MM.1S (cell line): ENCODE results near the gene RASA4B.

Experiments
- DNase-seq: peaks from one replicate; pipeline ENCODE4 v3.0.0-alpha.2; 2015
- H2AFZ ChIP-seq: fragments of 300-600 bp; sonication (generic); 2 replicates; pipeline ENCODE4 v1.6.0; 2016; ENCODE audit warnings: antibody characterized with exemption, low read length
- H3F3A ChIP-seq: fragments of 300-600 bp; sonication (generic); 2 replicates; pipeline ENCODE4 v1.6.1; 2016; ENCODE audit warnings: mild to moderate bottlenecking, antibody characterized with exemption, low read length, moderate library complexity, mixed read lengths; ENCODE audit not compliant: insufficient read depth
- H3K27ac ChIP-seq: fragments of 300-600 bp; sonication (generic); 2 replicates; pipeline ENCODE4 v1.5.1; 2016; ENCODE audit warnings: mild to moderate bottlenecking, low read length
- H3K27me3 ChIP-seq: fragments of 300-600 bp; sonication (generic); replicated peaks from 2 replicates; pipeline ENCODE4 v1.6.0; 2016; ENCODE audit warnings: low read length; ENCODE audit not compliant: insufficient read depth
- H3K36me3 ChIP-seq: fragments of 300-600 bp; sonication (generic); replicated peaks from 2 replicates; pipeline ENCODE4 v1.6.1; 2016; ENCODE audit warnings: mild to moderate bottlenecking, low read length, mixed read lengths; ENCODE audit not compliant: insufficient read depth
- H3K4me1 ChIP-seq: fragments of 300-600 bp; sonication (generic); 2 replicates; pipeline ENCODE4 v1.6.1; 2016; ENCODE audit warnings: low read length, mixed read lengths
- H3K4me2 ChIP-seq: fragments of 300-600 bp; sonication (generic); 2 replicates; pipeline ENCODE4 v1.6.0; 2016; ENCODE audit warnings: low read depth, low read length
- H3K4me3 ChIP-seq: fragments of 300-600 bp; sonication (generic); 2 replicates; pipeline ENCODE4 v1.5.1; 2016; ENCODE audit warnings: low read length, mixed read lengths
- H3K79me2 ChIP-seq: fragments of 300-600 bp; sonication (generic); 2 replicates; pipeline ENCODE4 v1.6.1; 2016; ENCODE audit warnings: mixed run types, low read length, mixed read lengths
- H3K9ac ChIP-seq: fragments of 300-600 bp; sonication (generic); 2 replicates; pipeline ENCODE4 v1.6.1; 2016; ENCODE audit warnings: low read length, mixed read lengths
- H3K9me2 ChIP-seq: fragments of 300-600 bp; sonication (generic); replicated peaks from 2 replicates; pipeline ENCODE4 v1.6.1; 2016; ENCODE audit warnings: mild to moderate bottlenecking, low read length, mixed read lengths; ENCODE audit not compliant: insufficient read depth
- H3K9me3 ChIP-seq: fragments of 300-600 bp; sonication (generic); replicated peaks from 2 replicates; pipeline ENCODE4 v1.6.1; 2016; ENCODE audit warnings: mild to moderate bottlenecking, low read length, mixed read lengths; ENCODE audit not compliant: insufficient read depth
- H4K20me1 ChIP-seq: fragments of 300-600 bp; sonication (generic); 2 replicates; pipeline ENCODE4 v1.6.1; 2016; ENCODE audit warnings: mild to moderate bottlenecking, low read length, moderate library complexity, mixed read lengths; ENCODE audit not compliant: insufficient read depth
- EZH2 ChIP-seq: fragments of 300-600 bp; sonication (generic); optimal IDR thresholded peaks from 2 replicates; pipeline ENCODE3; 2017; ENCODE audit warnings: low read depth, mild to moderate bottlenecking, antibody characterized with exemption, low read length, mixed read lengths
- EZH2phosphoT487 ChIP-seq: fragments of 300-600 bp; sonication (generic); IDR thresholded peaks from 2 replicates; pipeline ENCODE4 v1.6.1; 2018; ENCODE audit warnings: antibody characterized with exemption, low read length
- TF ChIP-seq, protein P1 (sequence below): fragments of 300-600 bp; sonication (generic); IDR thresholded peaks from 2 replicates; pipeline ENCODE4 v1.5.1; 2016; ENCODE audit warnings: antibody characterized with exemption, low read length, mixed read lengths

RASA4B gene

DNA sequence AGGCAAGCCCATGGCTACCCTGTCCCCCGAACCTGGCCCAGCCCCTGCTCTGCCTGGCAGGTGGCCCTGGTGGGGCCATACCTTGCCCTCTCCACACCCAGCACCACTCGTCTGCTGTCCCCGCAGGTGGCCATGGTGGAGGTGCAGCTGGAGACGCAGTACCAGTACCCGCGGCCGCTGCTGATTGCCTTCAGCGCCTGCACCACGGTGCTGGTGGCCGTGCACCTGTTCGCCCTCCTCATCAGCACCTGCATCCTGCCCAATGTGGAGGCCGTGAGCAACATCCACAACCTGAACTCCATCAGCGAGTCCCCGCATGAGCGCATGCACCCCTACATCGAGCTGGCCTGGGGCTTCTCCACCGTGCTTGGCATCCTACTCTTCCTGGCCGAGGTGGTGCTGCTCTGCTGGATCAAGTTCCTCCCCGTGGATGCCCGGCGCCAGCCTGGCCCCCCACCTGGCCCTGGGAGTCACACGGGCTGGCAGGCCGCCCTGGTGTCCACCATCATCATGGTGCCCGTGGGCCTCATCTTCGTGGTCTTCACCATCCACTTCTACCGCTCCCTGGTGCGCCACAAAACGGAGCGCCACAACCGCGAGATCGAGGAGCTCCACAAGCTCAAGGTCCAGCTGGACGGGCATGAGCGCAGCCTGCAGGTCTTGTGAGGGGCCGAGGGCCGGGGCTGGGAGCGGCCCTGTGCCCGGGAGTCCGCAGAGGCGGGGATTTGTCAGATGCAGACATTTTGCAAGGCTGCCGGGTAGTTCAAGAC, 71.0 kb downstream of the RASA4B start:
- DNase-seq = peak; percentile 6
- Histone ChIP-seq H4K20me1 (no peaks in the 10 kb centered on the region), H3K9me2 (no peaks in the 10 kb centered on the region), H3F3A (peaks cover 54% of the 10 kb centered on the region), H3K4me1 (peaks cover 53% of the 10 kb centered on the region), H2AFZ (no peak overlapping the region), H3K79me2 (peaks cover 49% of the 10 kb centered on the region), H3K27me3 (no peaks in the 10 kb centered on the region), H3K36me3 (no peaks in the 10 kb centered on the region; the same call in 1 of the 2 replicates), H3K4me2 (peak overlapping the region; percentile 13; the same call in 1 of the 2 replicates), H3K9ac (no peak overlapping the region; the same call in 1 of the 2 replicates), H3K4me3 (no peak overlapping the region), H3K27ac (peak overlapping the region; percentile 99; the same call in 1 of the 2 replicates), H3K9me3 (no peaks in the 10 kb centered on the region)
- no peak for TF ChIP-seq EZH2phosphoT487
- TF ChIP-seq EZH2 = no peak
- TF ChIP-seq, protein P1, sequence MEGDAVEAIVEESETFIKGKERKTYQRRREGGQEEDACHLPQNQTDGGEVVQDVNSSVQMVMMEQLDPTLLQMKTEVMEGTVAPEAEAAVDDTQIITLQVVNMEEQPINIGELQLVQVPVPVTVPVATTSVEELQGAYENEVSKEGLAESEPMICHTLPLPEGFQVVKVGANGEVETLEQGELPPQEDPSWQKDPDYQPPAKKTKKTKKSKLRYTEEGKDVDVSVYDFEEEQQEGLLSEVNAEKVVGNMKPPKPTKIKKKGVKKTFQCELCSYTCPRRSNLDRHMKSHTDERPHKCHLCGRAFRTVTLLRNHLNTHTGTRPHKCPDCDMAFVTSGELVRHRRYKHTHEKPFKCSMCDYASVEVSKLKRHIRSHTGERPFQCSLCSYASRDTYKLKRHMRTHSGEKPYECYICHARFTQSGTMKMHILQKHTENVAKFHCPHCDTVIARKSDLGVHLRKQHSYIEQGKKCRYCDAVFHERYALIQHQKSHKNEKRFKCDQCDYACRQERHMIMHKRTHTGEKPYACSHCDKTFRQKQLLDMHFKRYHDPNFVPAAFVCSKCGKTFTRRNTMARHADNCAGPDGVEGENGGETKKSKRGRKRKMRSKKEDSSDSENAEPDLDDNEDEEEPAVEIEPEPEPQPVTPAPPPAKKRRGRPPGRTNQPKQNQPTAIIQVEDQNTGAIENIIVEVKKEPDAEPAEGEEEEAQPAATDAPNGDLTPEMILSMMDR = no peak

DNA sequence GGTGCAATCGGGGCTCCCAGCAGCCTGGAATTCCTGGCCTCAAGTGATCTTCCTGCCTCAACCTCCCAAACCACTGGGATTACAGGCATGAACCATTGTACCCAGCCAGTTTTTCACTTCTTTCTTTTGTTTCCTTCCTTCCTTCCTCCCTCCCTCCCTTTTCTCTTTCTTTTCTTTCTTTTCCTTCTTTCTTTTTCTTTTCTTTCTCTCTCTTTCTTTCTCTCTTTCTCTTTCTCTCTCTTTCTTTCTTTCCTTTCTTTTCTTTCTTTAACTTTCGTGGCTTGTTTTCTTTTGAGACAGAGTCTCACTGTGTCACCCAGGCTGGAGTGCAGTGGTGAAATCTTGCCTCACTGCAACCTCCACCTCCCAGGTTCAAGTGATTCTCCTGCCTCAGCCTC, 71.9 kb downstream of the RASA4B start:
- Histone ChIP-seq H3K9ac (peak overlapping the region; percentile 89), H3K79me2 (peaks cover 49% of the 10 kb centered on the region), H3K27me3 (no peaks in the 10 kb centered on the region), H3K4me2 (peak overlapping the region; percentile 74; the same call in 1 of the 2 replicates), H3K27ac (peak overlapping the region; percentile 99), H4K20me1 (no peaks in the 10 kb centered on the region), H3K4me3 (0 out of 2 replicates have a peak overlapping the region, but pooled peaks have one; percentile 72), H3F3A (peaks cover 57% of the 10 kb centered on the region), H2AFZ (no peak overlapping the region), H3K9me3 (no peaks in the 10 kb centered on the region), H3K4me1 (peaks cover 52% of the 10 kb centered on the region), H3K36me3 (no peaks in the 10 kb centered on the region; the same call in 1 of the 2 replicates), H3K9me2 (no peaks in the 10 kb centered on the region)
- no peak for DNase-seq
- TF ChIP-seq, protein P1 = no peak
- TF ChIP-seq EZH2 (no peak), EZH2phosphoT487 (no peak)

DNA sequence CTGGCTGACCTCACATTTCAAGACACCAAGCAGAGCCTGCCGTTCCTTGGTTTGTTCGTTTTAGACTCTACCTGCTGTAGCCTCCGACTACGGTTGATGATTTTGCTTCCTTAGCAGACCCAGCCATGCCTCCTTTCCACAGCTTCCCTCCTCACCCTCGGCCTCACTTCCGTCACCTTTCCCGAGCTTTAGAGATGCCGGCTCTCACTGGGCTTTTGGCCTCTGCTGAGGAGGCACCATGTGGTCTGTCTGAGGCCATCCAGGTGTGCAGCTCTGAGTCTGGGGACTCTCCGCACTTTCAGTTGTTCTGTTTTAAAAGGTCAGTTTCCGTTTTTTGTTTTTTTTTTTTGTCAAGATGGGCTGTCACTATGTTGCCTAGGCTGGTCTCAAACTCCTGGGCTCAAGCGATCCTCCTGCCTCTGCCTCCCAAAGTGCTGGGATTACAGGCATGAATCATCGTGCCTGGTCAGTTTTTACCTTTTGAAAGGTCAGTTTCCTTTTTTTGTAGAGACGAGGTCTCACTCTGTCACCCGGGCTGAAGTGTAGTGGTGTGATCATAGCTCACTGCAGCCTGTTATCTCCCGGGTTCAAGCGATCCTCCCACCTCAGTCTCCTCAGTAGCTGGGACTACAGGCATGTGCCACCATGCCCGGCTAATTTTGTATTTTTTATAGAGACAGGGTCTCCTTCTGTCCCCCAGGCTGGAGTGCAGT, 72.5 kb downstream of the RASA4B start:
- Histone ChIP-seq H3K27ac (peak overlapping the region; percentile 99), H4K20me1 (no peaks in the 10 kb centered on the region), H3K4me2 (peak overlapping the region; percentile 74), H3K79me2 (peaks cover 48% of the 10 kb centered on the region), H3K4me3 (peak overlapping the region; percentile 72), H3F3A (peaks cover 58% of the 10 kb centered on the region), H3K4me1 (peaks cover 52% of the 10 kb centered on the region), H3K9ac (peak overlapping the region; percentile 89), H3K9me3 (no peaks in the 10 kb centered on the region), H3K27me3 (no peaks in the 10 kb centered on the region), H3K36me3 (no peaks in the 10 kb centered on the region; the same call in 1 of the 2 replicates), H3K9me2 (no peaks in the 10 kb centered on the region), H2AFZ (peak overlapping the region; percentile 44; the same call in 1 of the 2 replicates)
- TF ChIP-seq, protein P1 = no peak
- TF ChIP-seq EZH2 (no peak), EZH2phosphoT487 (no peak)
- peak; percentile 94 for DNase-seq
